Head of caudate nucleus (tissue), 42 donors: ENCODE data around the gene STX1A.
"Not testable (repeated sequence)": the region's sequence is repeated elsewhere in the genome, so short reads cannot be mapped to it uniquely, and the experiment has no call there.

Experiments used
- DNase-seq, 42 donors: peaks; one replicate each; pipeline versions ENCODE4 v3.0.0 to v3.0.0-alpha.2; 2020 to 2021; ENCODE audit warnings: mixed read lengths in 7 of 42
- intact Hi-C: fragments of 100-400 bp; cut with DNase I; formaldehyde crosslinking; loops from one replicate; pipeline ENCODE4 v1.15.0; 2022

STX1A gene

DNA sequence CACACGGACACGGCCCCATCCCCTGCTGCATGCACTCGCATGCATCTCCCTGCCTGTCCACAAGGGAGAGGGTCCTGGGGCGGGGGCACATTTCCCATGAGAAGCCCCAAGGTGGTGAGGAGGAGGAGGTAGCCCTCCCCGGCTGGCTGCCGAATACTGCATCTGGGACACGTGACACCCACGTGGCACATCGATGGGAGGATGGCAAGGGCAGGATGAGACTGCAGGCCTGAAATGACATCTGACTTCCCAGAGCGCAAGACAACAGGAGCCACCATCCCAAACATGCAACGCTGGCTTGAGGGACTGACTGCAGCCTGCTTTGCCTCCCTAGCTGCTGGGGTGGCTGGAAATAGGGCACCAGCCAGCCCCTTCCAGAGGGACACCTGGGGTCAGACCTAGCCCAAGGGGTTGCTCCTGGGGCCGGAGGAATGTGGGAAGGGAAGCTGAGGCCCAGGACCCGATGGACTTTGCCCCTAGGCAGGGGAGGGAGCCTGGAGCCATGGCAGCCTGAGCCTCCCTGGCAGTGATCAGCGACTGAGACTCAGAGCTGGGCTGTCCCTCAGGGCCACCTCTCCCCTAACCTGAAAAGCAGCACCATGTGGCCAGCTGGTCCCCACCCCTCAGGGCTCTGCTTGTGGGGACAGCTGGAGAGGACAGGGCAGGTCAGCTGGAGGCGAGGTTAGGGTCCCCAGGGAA, 19.9 kb downstream of the STX1A start:
- intact Hi-C loops, result no loop called here
- peak in 39 of 42 donors; percentile 32 to 82 (median 62) for DNase-seq

DNA sequence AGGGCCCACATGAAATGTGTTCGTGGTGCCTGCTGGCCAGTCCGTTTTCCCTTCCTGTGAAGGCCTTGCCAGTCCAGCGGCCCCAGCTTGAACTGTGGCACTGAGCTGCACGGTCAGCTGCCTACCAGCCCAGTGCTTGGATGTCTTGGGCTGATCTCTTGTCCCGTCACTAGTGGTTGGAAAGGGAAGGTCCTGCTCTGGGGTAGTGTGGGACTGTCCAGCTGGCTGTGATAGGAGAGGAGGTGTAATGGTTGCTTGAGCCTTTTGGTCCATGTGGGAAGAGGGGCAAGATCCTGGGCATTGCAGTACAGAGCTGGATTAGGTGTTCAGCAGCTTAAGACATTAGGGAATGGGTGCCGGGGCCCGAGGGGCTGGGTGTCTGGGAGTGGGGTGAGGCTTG, 21.1 kb downstream of the STX1A start:
- intact Hi-C loops, result no loop called here
- no peak for DNase-seq

DNA sequence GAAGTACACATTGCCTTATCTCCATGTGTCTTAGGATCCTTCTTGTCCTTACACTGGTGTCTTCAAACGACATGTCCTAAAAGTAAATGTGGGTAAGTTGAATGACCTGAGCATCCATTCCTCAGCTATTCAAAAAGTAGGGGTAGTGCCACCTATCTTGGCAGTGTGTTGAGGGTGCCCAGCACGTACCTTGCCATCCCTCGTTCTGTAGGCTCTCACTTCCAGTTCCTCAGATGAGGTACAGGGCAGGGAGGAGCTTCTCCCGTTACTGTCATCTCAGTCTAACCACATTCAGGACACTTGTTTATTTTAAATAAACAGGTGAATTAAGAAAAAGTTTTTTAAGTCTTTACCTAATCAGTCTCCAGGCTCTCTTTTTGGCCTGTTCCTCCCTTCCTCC, 23.1 kb downstream of the STX1A start:
- intact Hi-C loops, result no loop called here
- DNase-seq, result no peak

DNA sequence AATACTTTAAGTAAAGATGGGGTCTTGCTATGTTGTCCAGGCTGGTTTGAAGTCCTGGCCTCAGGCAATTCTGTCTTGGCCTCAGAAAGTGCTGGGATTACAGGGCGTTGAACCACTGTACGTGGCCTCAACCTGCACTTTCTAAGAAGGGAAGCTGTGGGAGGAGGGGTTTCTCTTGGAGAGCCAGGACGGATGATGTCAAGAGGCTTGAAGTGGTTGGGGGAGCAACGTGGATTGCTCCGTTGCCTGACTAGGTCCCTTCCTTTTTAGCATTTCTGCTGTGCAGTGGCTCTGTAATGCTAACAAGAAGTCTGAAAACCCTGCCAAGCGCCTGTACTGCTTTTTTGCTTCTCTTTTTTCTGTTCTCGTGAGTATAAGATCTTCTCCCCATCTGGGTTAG, 28.8 kb downstream of the STX1A start:
- intact Hi-C loops, result no loop called here
- DNase-seq, result no peak

- intact Hi-C loops, result no loop called here
- no peak for DNase-seq
Observed at GRCh38 chr7:73688288-73688687, 31.2 kb downstream of the STX1A start.

DNA sequence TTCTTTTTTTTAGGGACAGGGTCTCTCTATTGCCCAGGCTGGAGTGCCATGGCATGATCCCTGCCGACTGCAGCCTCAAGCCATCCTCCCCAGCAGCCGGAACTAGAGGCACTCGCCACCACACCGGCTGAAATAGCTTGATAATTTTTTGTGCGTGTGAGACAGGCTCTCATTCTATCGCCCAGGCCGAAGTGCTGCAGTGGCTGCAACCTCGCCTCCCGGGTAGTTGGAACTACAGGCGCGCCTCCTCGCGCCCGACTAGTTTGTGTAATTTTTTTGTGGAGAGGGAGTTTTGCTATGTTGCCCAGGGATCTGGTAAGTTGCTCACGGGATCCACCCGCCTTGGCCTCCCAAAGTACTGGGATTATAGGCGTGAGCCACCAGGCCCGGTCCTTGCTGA, 34.2 kb downstream of the STX1A start:
- intact Hi-C loops, result no loop called here
- DNase-seq, result no peak

GRCh38 chr7:73683788-73684693, 35.4 kb downstream of the STX1A start:
- DNase-seq, result peak in 2 of 42 donors; percentile 11 to 42
- intact Hi-C loops, result loop anchor here (5.0 kb wide), 1 partner anchor 33 kb away; the partner anchor contains the start of gene STX1A

GRCh38 chr7:73683056-73683787, 36.2 kb downstream of the STX1A start, which contains the start of the genes BUD23 and DNAJC30:
TSS of gene BUD23 (plus strand) at chr7:73683597. CDS start at chr7:73683626, 29 bp downstream.
TSS of gene DNAJC30 (minus strand) at chr7:73683453. CDS start at chr7:73683423, 30 bp downstream.
- DNase-seq, result peak; percentile 92 to 98 (median 95)
- intact Hi-C loops, result loop anchor here (5.0 kb wide), 1 partner anchor 34 kb away; the partner anchor contains the start of gene STX1A

DNA sequence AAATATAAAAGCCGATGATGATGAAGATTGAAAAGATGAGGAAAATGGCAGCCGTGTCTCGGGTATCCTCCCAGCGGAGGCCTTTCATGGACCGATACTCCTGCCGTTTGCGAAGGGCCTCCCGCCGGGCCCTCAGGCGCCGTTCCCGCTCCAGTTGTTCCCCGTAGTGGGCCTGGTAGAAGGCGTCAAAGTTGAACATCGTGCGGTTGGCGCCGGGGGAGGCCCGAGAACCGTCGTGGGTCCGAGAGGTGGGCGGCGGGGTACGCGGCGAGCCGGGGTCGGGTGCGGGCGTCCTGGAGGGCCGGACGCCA, 36.8 kb downstream of the STX1A start:
- intact Hi-C loops, result loop anchor here (5.0 kb wide), 1 partner anchor 35 kb away; the partner anchor contains the start of gene STX1A
- DNase-seq, result peak in 5 of 42 donors; percentile 13 to 52 (median 37)

- intact Hi-C loops, result loop anchor here (5.0 kb wide), 1 partner anchor 36 kb away; the partner anchor contains the start of gene STX1A
- DNase-seq, result no peak
Observed at GRCh38 chr7:73681031-73681430, 38.4 kb downstream of the STX1A start.

DNA sequence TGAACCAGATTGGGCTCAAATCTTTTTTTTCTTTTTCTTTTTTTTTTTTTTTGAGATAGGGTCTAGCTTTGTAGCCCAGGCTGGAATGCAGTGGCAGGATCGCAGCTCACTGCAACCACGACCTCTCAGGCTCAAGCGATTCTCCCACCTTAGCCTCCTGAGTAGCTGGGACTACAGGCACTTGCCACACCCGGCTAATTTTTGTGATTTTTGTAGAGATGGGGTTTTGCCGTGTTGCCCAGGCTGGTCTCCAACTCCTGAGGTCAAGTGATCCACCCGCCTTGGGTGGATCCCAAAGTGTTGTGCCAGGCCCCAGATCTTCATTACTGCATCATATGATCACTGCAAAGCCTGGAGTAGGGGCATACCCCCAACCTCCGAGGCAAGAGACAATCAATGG, 39.0 kb downstream of the STX1A start:
- intact Hi-C loops, result loop anchor here (5.0 kb wide), 1 partner anchor 37 kb away; the partner anchor contains the start of gene STX1A
- no peak for DNase-seq

GRCh38 chr7:73679709-73680108, 39.8 kb downstream of the STX1A start:
- no peak for DNase-seq
- intact Hi-C loops, result loop anchor here (5.0 kb wide), 1 partner anchor 38 kb away; the partner anchor contains the start of gene STX1A

GRCh38 chr7:73678862-73679261, 40.6 kb downstream of the STX1A start:
- DNase-seq, result no peak
- intact Hi-C loops, result no loop called here

GRCh38 chr7:73676062-73676461, 43.4 kb downstream of the STX1A start:
- intact Hi-C loops, result not testable (repeated sequence)

GRCh38 chr7:73674468-73675124, 44.9 kb downstream of the STX1A start:
- intact Hi-C loops, result no loop called here
- no peak for DNase-seq

More at GRCh38 chr7:73676062-73676461, 43.4 kb downstream of the STX1A start:
- DNase-seq, result not testable (repeated sequence)

DNA sequence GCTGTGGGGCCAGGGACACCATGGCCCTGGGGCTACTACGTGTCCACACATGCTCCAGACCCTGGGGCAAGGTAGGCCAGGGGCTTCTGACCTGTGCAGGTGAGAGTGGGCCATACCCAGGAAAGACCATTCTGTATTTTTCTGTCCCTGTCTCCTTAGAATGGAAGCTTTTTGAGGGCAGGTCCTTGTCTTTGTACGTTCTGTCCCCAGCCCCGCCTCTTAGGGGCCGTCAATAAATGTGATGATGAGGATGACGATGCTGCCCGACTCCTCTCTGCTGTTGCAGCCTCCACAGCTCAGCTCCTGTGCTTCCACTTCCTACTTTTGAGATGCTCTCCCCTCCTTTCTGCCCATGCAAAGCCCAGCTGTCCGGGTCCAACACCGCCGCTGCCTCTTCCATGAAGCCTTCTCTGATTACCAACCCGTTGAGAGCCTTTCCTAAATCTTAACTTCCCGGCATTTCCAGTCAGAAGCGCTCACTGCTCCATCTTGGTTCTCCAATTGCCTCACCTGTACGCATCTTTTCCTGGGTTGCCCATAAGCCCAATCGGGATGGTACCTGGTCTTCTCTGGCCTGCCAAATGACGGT, 47.5 kb downstream of the STX1A start:
- intact Hi-C loops, result no loop called here
- no peak for DNase-seq

DNA sequence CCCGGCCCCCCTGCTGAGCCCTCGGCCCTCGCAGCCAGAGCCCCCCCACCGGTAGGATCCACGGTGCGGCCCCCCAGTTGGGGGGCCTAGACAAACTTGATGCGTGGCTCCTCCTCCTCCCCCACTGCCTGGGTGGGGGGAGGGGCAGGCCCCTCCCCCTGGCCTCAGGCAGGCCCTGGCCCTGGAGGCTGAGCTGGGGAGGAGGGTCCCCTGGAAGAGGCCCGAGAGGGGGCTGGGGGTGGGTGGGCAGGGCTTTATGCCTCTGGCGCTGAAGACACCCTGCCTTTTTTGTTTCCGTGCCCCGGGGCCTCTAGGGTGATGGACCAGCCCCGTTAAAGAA, 48.2 kb downstream of the STX1A start:
- DNase-seq, result no peak
- intact Hi-C loops, result no loop called here

DNA sequence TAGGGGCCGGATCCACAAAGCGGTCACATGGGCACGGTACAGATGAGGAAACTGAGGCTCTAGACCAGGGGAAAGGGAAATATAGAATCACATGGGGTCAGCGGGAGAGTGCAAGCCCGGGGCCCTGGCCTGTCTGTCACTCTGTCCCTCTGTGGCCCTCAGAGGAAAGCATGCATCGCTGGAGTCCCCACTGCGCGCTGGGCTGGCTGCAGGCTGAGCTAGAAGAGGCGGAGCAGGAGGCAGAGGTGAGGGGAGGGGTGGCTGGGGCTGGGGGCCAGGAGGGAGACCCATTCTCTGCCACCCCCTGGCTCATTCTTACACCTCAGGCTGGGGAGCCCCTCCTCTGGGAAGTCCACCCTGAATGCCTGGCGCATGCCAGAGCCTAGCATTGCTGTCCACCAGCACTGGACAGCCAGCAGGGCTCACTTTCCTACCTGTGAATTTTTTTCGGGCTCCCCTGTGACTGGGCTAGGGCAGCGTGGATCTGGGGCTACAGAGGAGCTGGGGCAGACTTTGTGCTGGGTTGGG, 49.5 kb downstream of the STX1A start:
- intact Hi-C loops, result no loop called here
- no peak for DNase-seq
